IPS-15b (cell line): ENCODE data around the gene HOXA9.
A peak's percentile ranks its signal among the peaks of the same experiment; 100 is the strongest.

Source experiments
- H3K27me3 ChIP-seq: one replicate; pipeline ENCODE4 v1.6.1; 2013; ENCODE audit warnings: low read length; ENCODE audit not compliant: control insufficient read depth, insufficient read depth
- H3K36me3 ChIP-seq: one replicate; pipeline ENCODE4 v1.6.1; 2013; ENCODE audit warnings: low read length; ENCODE audit not compliant: control insufficient read depth, insufficient read depth
- H3K4me1 ChIP-seq: one replicate; pipeline ENCODE4 v1.6.1; 2013; ENCODE audit warnings: mild to moderate bottlenecking, low read length; ENCODE audit not compliant: control insufficient read depth, insufficient read depth
- H3K4me3 ChIP-seq: one replicate; pipeline ENCODE4 v1.5.1; 2013; ENCODE audit warnings: low read depth, low read length
- H3K9ac ChIP-seq: one replicate; pipeline ENCODE4 v1.6.1; 2013; ENCODE audit warnings: low read depth, mild to moderate bottlenecking, low read length
- H3K9me3 ChIP-seq: one replicate; pipeline ENCODE4 v1.6.1; 2013; ENCODE audit warnings: mild to moderate bottlenecking, low read length; ENCODE audit not compliant: control insufficient read depth, insufficient read depth

The HOXA9 gene

GRCh38 chr7:27124096-27124901 is 41.0 kb downstream of the HOXA9 start:
- Histone ChIP-seq H3K9ac (no peak overlapping the region), H3K9me3 (no peaks in the 10 kb centered on the region), H3K4me3 (peak overlapping the region; percentile 33), H3K36me3 (no peaks in the 10 kb centered on the region), H3K27me3 (peaks cover 100% of the 10 kb centered on the region), H3K4me1 (no peaks in the 10 kb centered on the region)

DNA sequence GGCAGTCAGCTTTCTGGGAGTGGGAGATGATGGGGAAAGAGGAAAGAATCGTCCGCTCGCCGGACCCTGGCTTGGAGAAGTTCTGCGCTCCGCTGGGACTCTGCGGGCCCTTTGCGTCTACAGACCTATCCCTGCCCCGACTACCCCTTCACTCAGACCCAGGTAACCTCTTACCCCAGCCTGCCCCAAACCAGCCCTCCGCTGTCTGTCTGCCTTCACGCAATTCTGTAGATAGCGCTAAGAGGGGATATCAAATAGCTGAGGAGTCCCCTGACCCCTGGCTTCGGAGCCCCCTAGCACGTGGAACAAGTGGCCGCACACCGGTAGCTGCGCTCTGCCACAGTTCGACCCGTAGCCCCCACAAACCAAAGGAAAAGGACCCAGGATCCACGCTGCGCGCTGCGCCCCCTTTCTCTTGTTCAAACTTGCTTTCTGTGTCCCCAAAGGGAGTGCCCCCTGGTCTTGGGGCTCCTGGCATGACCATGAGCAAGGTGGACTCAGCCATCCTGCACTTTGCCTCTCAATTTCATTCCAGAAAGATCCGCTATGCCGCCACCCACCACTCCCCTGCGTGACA is 41.8 kb downstream of the HOXA9 start:
- H3K9ac ChIP-seq, result no peak overlapping the region
- H3K9me3 ChIP-seq, result no peaks in the 10 kb centered on the region
- no peaks in the 10 kb centered on the region for H3K36me3 ChIP-seq
- H3K27me3 ChIP-seq, result peaks cover 100% of the 10 kb centered on the region
- H3K4me3 ChIP-seq, result peak overlapping the region; percentile 33
- no peaks in the 10 kb centered on the region for H3K4me1 ChIP-seq

DNA sequence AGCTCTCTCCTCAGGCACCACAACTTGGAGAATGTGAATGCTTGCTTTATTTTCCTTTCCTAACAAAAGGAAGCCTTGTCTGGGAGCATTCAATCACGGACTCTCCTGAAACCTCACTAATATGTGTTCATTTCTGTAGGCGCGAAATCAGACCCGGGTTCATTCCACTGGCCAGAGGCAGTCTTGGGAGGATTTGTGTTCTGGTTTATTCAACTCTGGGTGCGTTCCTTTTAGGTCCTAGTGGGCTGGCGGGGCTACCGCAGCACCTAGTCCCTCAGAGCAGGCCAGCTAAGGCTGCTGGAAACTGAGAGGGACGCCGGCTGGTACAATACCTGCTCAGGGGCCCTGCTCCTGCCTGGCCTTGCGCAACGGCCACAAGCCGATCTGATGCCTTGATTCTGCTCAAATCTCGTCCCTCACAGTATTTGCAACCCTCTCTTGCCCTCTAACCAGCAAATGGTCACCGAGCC is 42.3 kb downstream of the HOXA9 start:
- peaks cover 100% of the 10 kb centered on the region for H3K27me3 ChIP-seq
- H3K4me3 ChIP-seq, result peak overlapping the region; percentile 33
- no peaks in the 10 kb centered on the region for H3K9me3 ChIP-seq
- no peaks in the 10 kb centered on the region for H3K36me3 ChIP-seq
- no peak overlapping the region for H3K9ac ChIP-seq
- no peaks in the 10 kb centered on the region for H3K4me1 ChIP-seq

DNA sequence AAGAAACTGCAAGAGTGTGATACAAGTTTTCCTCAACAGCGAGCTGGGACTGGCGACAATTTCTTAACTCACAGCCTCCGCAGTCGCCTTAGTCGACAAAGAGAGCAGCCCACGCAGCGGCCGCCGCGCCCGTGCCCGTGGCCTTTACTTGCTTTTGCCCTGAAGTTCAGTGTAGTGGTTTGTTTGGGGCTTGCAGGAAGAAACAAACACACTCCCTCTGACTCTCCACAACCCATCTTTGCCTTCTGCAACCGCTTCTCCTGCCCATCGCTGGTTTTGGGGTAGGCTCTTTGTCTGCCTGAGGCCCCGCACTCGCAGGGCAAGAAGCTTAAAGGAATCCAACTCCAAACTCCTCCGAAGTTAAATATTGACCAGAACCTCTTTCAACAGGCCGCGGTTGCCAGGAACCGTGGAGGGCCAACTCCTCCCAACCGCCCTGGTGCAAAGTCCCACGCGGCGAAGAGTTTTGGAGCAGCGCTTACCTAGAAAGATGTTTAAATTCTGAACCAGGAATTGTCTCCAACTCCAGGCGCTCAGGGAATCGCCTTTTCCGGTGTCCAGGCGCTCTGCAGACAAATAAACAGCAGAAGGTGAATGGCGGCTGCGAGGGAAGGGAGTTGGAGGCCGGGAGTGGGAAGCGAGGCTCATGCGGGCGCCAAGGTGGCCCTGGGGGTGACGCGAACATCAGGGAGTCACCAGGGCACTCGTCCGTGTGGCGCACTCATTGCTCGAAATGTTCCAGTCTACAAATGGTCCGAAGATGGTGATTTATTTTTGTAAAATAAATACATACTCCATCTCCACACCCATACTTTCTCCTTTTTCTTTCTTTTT is 43.0 kb downstream of the HOXA9 start:
- H3K4me1 ChIP-seq, result no peaks in the 10 kb centered on the region
- no peak overlapping the region for H3K9ac ChIP-seq
- H3K27me3 ChIP-seq, result peaks cover 100% of the 10 kb centered on the region
- no peaks in the 10 kb centered on the region for H3K36me3 ChIP-seq
- no peak overlapping the region for H3K4me3 ChIP-seq
- no peaks in the 10 kb centered on the region for H3K9me3 ChIP-seq

- Histone ChIP-seq H3K9me3 (no peaks in the 10 kb centered on the region), H3K36me3 (no peaks in the 10 kb centered on the region), H3K4me1 (no peaks in the 10 kb centered on the region), H3K9ac (no peak overlapping the region), H3K27me3 (peaks cover 100% of the 10 kb centered on the region), H3K4me3 (no peak overlapping the region)
Measured at GRCh38 chr7:27121684-27122076, 43.7 kb downstream of the HOXA9 start.

GRCh38 chr7:27119412-27119911 is 45.9 kb downstream of the HOXA9 start:
- Histone ChIP-seq H3K27me3 (peaks cover 100% of the 10 kb centered on the region), H3K9me3 (no peaks in the 10 kb centered on the region), H3K9ac (no peak overlapping the region), H3K4me1 (no peaks in the 10 kb centered on the region), H3K4me3 (no peak overlapping the region), H3K36me3 (no peaks in the 10 kb centered on the region)

DNA sequence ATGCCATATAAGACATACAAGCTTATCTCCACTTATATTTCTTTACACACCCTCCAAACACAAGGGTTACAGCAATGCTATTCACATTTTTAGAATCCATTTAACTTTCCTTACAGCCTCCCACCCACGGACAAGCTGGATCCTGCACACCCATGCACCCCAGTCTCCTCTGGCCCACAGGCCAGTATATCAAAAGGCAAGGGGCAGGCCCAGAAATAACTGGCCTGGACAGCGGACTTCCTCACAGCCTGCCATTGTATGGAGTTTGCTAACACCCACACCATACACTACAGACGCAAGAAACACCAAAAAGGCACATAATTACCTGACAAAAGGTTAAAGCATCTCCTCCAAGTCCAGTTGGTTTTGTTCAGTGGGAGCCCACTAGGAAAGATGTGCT is 46.8 kb downstream of the HOXA9 start:
- Histone ChIP-seq H3K4me1 (no peaks in the 10 kb centered on the region), H3K4me3 (peak overlapping the region; percentile 8)

GRCh38 chr7:27117887-27118491 is 47.3 kb downstream of the HOXA9 start:
- Histone ChIP-seq H3K4me1 (peaks cover 1% of the 10 kb centered on the region), H3K27me3 (peaks cover 96% of the 10 kb centered on the region), H3K36me3 (no peaks in the 10 kb centered on the region), H3K9ac (no peak overlapping the region), H3K9me3 (no peaks in the 10 kb centered on the region), H3K4me3 (peak overlapping the region; percentile 13)

More for the DNA sequence above, 46.8 kb downstream of the HOXA9 start:
- no peak overlapping the region for H3K9ac ChIP-seq
- H3K36me3 ChIP-seq, result no peaks in the 10 kb centered on the region
- H3K27me3 ChIP-seq, result peaks cover 96% of the 10 kb centered on the region
- H3K9me3 ChIP-seq, result no peaks in the 10 kb centered on the region

DNA sequence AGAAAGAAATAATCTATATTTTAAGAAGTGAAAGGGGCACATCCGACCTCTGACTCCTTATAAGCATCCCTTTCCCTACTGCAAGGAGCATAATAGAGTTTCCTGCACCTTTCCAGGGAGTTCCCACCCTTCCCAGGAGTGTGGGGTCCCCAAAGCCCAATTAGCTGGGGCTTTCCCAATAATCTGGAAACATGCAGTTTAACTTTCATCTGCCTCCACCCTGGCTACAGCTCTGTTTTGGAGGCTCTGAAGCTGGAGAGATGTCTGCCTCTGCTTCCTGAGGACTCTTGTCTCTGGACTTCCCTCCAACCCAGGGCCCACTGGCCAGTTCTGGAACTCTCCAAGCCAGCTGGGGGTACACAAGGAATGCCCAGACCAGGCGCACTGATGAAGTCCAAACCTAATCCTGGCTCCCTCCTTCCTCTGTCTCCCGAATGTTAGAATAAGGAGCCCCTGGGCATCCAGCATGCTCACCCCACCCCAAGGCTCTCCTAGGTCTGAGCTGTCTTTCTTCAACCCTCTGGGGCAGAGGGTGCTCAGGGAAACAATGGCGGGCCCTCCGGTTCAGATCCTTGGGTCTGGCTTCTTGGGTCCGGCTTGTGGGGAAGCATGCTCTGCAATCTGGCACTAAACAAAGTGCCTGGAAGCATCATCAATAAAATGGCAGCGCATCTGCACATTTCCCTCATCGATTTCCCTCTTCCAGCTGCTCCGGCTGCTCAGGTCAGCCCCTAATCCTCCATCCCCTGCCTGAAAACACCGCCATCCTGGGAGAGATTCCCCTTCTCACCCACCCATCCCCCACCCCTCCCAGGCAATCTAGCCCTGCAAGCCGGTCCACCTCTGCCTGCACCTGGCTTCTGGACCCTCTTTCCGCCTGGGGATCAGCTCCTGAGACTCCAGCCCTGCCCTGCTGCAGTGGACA is 48.1 kb downstream of the HOXA9 start:
- Histone ChIP-seq H3K9me3 (no peaks in the 10 kb centered on the region), H3K9ac (no peak overlapping the region), H3K36me3 (no peaks in the 10 kb centered on the region), H3K27me3 (peaks cover 96% of the 10 kb centered on the region), H3K4me1 (peaks cover 3% of the 10 kb centered on the region), H3K4me3 (peak overlapping the region; percentile 13)

DNA sequence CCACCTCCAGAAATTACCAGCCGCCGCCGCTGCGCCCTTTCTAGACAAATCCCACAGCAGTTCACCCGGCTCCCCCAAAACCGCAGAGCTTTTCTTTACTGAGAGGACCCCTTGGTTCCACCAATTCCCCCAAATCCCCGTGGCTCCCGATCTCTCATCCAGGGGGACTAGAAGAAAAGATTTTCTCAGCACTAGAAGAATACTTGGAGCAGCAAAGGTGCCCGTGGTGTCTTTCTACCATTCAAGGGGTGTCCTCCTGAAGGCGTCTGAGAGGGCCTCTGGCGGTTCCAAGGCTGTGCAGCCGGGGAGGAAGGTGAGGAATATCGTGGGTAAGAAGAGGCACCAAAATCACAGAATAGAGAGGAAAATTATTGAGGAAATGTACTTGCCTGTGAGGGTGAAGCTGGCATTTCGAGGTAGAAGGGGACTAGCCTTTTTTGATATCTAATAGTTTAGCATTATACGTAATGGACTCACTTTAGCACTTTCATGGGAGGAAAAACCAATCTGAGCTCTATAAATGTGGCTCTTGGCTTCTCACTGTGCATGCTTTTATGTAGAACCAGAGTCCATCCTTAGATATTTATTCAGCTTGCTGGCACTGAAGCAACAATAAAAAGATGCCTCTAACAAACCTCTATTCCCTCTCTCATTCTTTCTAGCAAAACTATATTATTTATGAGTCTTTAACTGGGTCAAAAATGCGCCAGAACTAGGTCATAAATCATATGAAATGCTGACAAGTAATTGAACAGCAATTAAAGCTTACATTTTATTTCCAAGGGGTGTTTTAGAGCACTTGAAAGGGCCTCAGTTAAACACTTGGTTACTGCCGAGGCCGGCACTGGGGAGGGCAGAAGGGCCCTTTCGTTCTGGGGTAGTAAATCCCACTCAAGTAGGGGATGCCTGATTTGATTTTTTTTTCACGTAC is 49.0 kb downstream of the HOXA9 start:
- H3K36me3 ChIP-seq, result no peaks in the 10 kb centered on the region
- H3K9ac ChIP-seq, result no peak overlapping the region
- no peak overlapping the region for H3K4me3 ChIP-seq
- peaks cover 3% of the 10 kb centered on the region for H3K4me1 ChIP-seq
- peaks cover 96% of the 10 kb centered on the region for H3K27me3 ChIP-seq
- H3K9me3 ChIP-seq, result no peaks in the 10 kb centered on the region
